Measurements from ENCODE around the gene C19orf67. TPM values are rescaled to one million over a fixed set of nuclear protein-coding genes. Genes with fewer than 3 reads are reported as not detected.

Gene C19orf67
- total RNA-seq, 1 experiment from 2014 or later: not detected

DNA sequence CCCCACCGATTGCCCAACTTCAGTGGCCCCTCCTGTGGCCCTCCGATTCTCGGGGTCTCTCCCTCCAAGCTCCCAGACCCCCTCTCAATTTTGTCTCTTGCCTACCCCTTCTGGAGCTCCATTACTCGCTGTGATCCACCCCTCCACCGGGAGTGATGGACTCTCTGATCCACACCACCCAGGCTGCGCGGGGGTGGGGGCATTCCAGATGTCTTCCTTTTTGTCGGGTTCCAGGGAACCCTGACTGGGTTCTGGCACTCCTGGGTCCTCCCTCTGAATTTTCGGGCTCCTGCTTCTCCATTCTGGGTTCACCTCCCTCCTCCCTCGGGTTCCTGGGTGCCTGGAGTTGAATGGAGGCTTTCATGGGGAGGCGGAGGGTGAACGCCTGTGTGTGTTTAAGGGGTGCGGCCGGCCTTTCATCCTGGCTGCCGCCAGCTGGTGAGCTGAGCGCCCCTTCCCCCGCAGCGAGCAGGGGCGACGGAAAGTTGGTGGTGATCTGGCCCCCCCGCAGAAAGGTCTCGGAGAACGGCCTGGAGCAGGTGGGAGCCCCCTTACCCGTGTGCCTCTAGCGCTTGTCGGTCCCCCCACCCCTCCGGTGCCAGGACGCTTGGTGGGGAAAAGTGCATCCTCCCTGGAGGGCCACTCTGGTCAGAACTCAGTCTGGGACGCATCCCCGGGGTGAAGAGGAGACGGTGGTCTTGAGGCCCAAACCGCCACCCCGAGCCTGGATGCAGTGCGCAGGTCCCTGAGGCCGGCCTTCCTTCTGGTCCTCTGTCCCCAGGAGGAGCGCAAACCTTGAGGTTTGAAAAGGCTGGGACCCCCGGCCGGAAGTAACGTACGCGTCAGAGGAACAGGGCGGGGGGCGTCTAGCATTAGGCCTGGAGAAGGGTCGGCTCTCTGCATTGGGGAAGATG, 11.4 kb downstream of the C19orf67 start:
- Histone ChIP-seq H3K9me2 (ENCODE audit: insufficient read depth) (no peaks in the 10 kb centered on the region), H3K36me3 (ENCODE audit: control insufficient read depth in 1 of 2, insufficient read depth in 2 of 2, low read length in 2 of 2) (no peaks in the 10 kb centered on the region), H3K9ac (ENCODE audit: low read length) (peak overlapping the region; percentile 63), H3K4me2 (ENCODE audit: low read length) (peak overlapping the region; percentile 90), H4K20me1 (ENCODE audit: insufficient read depth) (no peaks in the 10 kb centered on the region), H2AFZ (ENCODE audit: low read depth, low read length, poor library complexity, severe bottlenecking) (peak overlapping the region; percentile 7), H3K9me3 (ENCODE audit: control insufficient read depth in 1 of 2, insufficient read depth in 1 of 2, low read depth in 1 of 2, low read length in 2 of 2) (no peaks in the 10 kb centered on the region; a peak in 1 of 4 replicates), H3K4me1 (ENCODE audit: control insufficient read depth in 1 of 2, insufficient read depth in 2 of 2, low read length in 2 of 2) (peaks cover 17 to 41% of the 10 kb centered on the region in 2 experiments), H3K27me3 (ENCODE audit: insufficient read depth, low read length) (no peaks in the 10 kb centered on the region), H3K27ac (ENCODE audit: low read depth, low read length) (peak overlapping the region; percentile 80), H3K4me3 (replicated peaks in 1 of 2; ENCODE audit: low read depth in 1 of 2, low read length in 2 of 2) (peak overlapping the region; percentile 66 to 72), H3K79me2 (ENCODE audit: insufficient read depth, low read length) (no peaks in the 10 kb centered on the region)
- POLR2A ChIA-PET: no interaction called here
- RAD21 ChIA-PET (ENCODE audit: low non-redundant PET in 1 of 2, low total read pairs in 2 of 2, uncharacterized antibody in 2 of 2, unreplicated experiment in 2 of 2): no interaction called here
- CTCF ChIA-PET: interaction anchor here (0.7 to 6.6 kb wide), 8 partner anchors 15 to 202 kb away, joined by 3 to 83 read pairs (median 4); partner anchors contain the start of genes ASF1B and PALM3
- BruUV-seq (replicated peaks): no TSS peak
- TF ChIP-seq EZH2 (IDR thresholded peaks at IDR 0.05) (no peak), ELF1 (IDR thresholded peaks at IDR 0.05; ENCODE audit: borderline replicate concordance, low read depth) (no peak), EGR1 (IDR thresholded peaks at IDR 0.05; ENCODE audit: low read depth) (peak; percentile 32; the same call in 1 of the 2 replicates)
- TF ChIP-seq, protein P1, sequence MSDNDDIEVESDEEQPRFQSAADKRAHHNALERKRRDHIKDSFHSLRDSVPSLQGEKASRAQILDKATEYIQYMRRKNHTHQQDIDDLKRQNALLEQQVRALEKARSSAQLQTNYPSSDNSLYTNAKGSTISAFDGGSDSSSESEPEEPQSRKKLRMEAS (IDR thresholded peaks at IDR 0.05): no peak
- DNase-seq (ENCODE audit: low read depth, low spot score) (no peak), ATAC-seq (peak; percentile 12)
- intact Hi-C loops (cut with micrococcal nuclease): loop anchor here (1.0 to 10.0 kb wide), 3 partner anchors 38 to 289 kb away; partner anchors contain the start of genes BRME1 and CC2D1A

DNA sequence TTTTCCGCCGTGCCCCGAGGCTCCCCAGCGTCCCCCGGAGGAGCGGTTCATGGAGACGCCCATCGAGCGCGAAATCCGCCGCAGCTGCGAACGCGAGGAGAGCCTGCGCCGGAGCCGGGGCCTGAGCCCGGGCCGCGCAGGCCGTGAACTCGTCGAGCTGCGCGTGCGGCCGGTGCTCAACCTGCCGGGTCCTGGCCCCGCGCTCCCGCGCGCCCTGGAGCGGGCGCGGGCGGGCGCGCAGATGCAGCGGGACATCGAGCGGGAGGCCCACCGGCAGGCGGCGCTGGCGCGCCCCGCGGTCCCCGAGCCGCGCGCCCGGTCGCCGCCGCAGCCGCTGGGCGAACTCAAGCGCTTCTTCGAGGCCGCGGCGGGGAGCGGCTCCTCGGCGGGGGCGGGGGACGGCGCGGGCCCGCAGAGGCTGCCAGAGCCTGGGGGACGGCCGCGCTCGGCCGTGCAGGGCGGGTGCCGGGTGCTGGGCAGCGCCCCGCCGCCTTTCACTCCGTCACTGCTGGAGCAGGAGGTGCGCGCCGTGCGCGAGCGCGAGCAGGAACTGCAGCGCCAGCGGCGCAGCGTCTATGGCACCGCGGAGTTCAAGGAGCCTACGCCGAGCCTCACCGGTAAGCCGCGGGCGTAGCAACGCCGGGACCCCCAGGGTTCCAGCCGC, 12.2 kb downstream of the C19orf67 start:
- intact Hi-C loops (cut with micrococcal nuclease): loop anchor here (1.0 to 10.0 kb wide), 3 partner anchors 39 to 289 kb away; partner anchors contain the start of genes BRME1 and CC2D1A
- DNase-seq (ENCODE audit: low read depth, low spot score): no peak
- peak; percentile 64 for TF ChIP-seq ZFX (IDR thresholded peaks at IDR 0.05)
- no peak for TF ChIP-seq EZH2phosphoT487 (IDR thresholded peaks at IDR 0.05; ENCODE audit: borderline replicate concordance)
- TF ChIP-seq, protein P2, sequence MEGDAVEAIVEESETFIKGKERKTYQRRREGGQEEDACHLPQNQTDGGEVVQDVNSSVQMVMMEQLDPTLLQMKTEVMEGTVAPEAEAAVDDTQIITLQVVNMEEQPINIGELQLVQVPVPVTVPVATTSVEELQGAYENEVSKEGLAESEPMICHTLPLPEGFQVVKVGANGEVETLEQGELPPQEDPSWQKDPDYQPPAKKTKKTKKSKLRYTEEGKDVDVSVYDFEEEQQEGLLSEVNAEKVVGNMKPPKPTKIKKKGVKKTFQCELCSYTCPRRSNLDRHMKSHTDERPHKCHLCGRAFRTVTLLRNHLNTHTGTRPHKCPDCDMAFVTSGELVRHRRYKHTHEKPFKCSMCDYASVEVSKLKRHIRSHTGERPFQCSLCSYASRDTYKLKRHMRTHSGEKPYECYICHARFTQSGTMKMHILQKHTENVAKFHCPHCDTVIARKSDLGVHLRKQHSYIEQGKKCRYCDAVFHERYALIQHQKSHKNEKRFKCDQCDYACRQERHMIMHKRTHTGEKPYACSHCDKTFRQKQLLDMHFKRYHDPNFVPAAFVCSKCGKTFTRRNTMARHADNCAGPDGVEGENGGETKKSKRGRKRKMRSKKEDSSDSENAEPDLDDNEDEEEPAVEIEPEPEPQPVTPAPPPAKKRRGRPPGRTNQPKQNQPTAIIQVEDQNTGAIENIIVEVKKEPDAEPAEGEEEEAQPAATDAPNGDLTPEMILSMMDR (IDR thresholded peaks at IDR 0.05 in 2 of 3, conservative IDR thresholded peaks at IDR 0.05 in 1 of 3; ENCODE audit: borderline replicate concordance in 1 of 3, insufficient read depth in 1 of 3, low read depth in 2 of 3, low read length in 2 of 3): peak in 2 of 3 experiments; percentile 19 to 22; a peak in 2 of 6 replicates
- TF ChIP-seq YY1 (IDR thresholded peaks at IDR 0.05; ENCODE audit: extremely low read depth, insufficient replicate concordance, low read depth, low read length): no peak
- TF ChIP-seq, protein P1 (IDR thresholded peaks at IDR 0.05): peak; percentile 38; the same call in 1 of the 2 replicates

More for the DNA sequence above, 12.2 kb downstream of the C19orf67 start:
- peak overlapping the region; percentile 7 for H2AFZ ChIP-seq (ENCODE audit: low read depth, low read length, poor library complexity, severe bottlenecking)
- H3K36me3 ChIP-seq (ENCODE audit: control insufficient read depth in 1 of 2, insufficient read depth in 2 of 2, low read length in 2 of 2): no peaks in the 10 kb centered on the region
- CTCF ChIA-PET: interaction anchor here (0.7 to 6.6 kb wide), 9 partner anchors 14 to 201 kb away, joined by 3 to 83 read pairs (median 5); partner anchors contain the start of genes ASF1B and PALM3
- H3K27me3 ChIP-seq (ENCODE audit: insufficient read depth, low read length): no peaks in the 10 kb centered on the region
- H3K79me2 ChIP-seq (ENCODE audit: insufficient read depth, low read length): no peaks in the 10 kb centered on the region
- no peaks in the 10 kb centered on the region for H3K9me2 ChIP-seq (ENCODE audit: insufficient read depth)
- H3K4me1 ChIP-seq (ENCODE audit: control insufficient read depth in 1 of 2, insufficient read depth in 2 of 2, low read length in 2 of 2): peaks cover 17 to 41% of the 10 kb centered on the region in 2 experiments
- H3K4me2 ChIP-seq (ENCODE audit: low read length): peak overlapping the region; percentile 99
- POLR2A ChIA-PET: no interaction called here
- H3K9ac ChIP-seq (ENCODE audit: low read length): peak overlapping the region; percentile 63
- peak overlapping the region; percentile 80 for H3K27ac ChIP-seq (ENCODE audit: low read depth, low read length)
- H3K9me3 ChIP-seq (ENCODE audit: control insufficient read depth in 1 of 2, insufficient read depth in 1 of 2, low read depth in 1 of 2, low read length in 2 of 2): no peaks in the 10 kb centered on the region; a peak in 1 of 4 replicates
- H3K4me3 ChIP-seq (replicated peaks in 1 of 2; ENCODE audit: low read depth in 1 of 2, low read length in 2 of 2): peak overlapping the region; percentile 66 to 72
- ATAC-seq: peak; percentile 64
- RAD21 ChIA-PET (ENCODE audit: low non-redundant PET in 1 of 2, low total read pairs in 2 of 2, uncharacterized antibody in 2 of 2, unreplicated experiment in 2 of 2): no interaction called here
- no TSS peak for BruUV-seq (replicated peaks)
- H4K20me1 ChIP-seq (ENCODE audit: insufficient read depth): no peaks in the 10 kb centered on the region
